Calu3 (cell line): ENCODE results near the gene ATP6AP1. TPM values are rescaled to one million over a fixed set of nuclear protein-coding genes. Genes with fewer than 3 reads are reported as not detected.
A peak's percentile ranks its signal among the peaks of the same experiment; 100 is the strongest.

Experiments used
- BruUV-seq: library from RNA; stranded (reverse); fragments of 400-500 nt; replicated peaks from 2 replicates; lab custom pipeline; 2021; lab: Mats Ljungman, UMichigan
- CTCF ChIA-PET: fragments of 300-600 bp; sonication (Branson Sonifier 250); formaldehyde crosslinking; loops from one replicate; lab custom pipeline; 2022; ENCODE audit warnings: antibody characterized with exemption; lab: Charles Lee
- DNase-seq: peaks from one replicate; pipeline ENCODE4 v3.0.0; 2022
- H3K27ac Mint-ChIP-seq: one replicate; pipeline ENCODE4 v1.8.0; 2022; ENCODE audit warnings: mixed read lengths; ENCODE audit not compliant: unreplicated experiment
- H3K27me3 Mint-ChIP-seq: one replicate; pipeline ENCODE4 v1.8.0; 2022; ENCODE audit warnings: mixed read lengths; ENCODE audit not compliant: unreplicated experiment
- H3K36me3 Mint-ChIP-seq: one replicate; pipeline ENCODE4 v1.8.0; 2022; ENCODE audit warnings: mild to moderate bottlenecking, moderate library complexity, mixed read lengths; ENCODE audit not compliant: insufficient read depth, unreplicated experiment
- H3K4me1 Mint-ChIP-seq: one replicate; pipeline ENCODE4 v1.8.0; 2022; ENCODE audit warnings: mild to moderate bottlenecking, low read depth, mixed read lengths; ENCODE audit not compliant: unreplicated experiment
- H3K4me3 Mint-ChIP-seq: one replicate; pipeline ENCODE4 v1.8.0; 2022; ENCODE audit warnings: mild to moderate bottlenecking, low read depth, moderate library complexity, mixed read lengths; ENCODE audit not compliant: unreplicated experiment
- H3K9me3 Mint-ChIP-seq: one replicate; pipeline ENCODE4 v1.8.0; 2022; ENCODE audit warnings: low read depth, mixed read lengths; ENCODE audit not compliant: unreplicated experiment
- CTCF ChIP-seq: fragments of 200-600 bp; IDR thresholded peaks from one replicate; pipeline ENCODE4 v1.8.0; 2022; ENCODE audit warnings: antibody characterized with exemption; ENCODE audit not compliant: unreplicated experiment
- intact Hi-C: fragments of 100-400 bp; cut with micrococcal nuclease; formaldehyde crosslinking; loops from one replicate; pipeline ENCODE4 v1.10.0; 2022; ENCODE audit not compliant: unreplicated experiment
- total RNA-seq: library from RNA; stranded (reverse); gene quantifications from 2 replicates; pipeline ENCODE4 v1.2.3, GENCODE V29; 2022

The ATP6AP1 gene
- total RNA-seq, 1 experiment from 2014 or later = 109 TPM

DNA sequence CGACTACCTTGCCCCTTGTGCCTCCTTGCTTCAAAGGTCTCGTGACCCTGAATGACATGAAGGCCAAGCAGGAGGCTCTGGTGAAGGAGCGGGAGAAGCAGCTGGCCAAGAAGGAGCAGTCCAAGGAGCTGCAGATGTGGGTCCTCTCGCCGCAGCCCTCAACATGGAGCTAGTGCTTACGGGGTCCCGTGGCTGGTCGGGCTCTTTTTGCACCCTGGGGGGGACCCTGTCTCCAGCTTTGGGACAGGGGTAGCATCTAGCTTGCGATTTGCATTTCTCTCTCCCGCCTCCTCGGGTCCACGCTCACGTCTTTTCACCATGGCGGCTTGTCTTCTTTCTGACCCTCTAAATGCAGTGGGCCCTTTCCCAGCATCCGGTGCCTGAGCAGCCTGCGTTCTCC, 17.3 kb downstream of the ATP6AP1 start:
- no peak for TF ChIP-seq CTCF
- CTCF ChIA-PET = no interaction called here
- intact Hi-C loops = no loop called here
- H3K27me3 Mint-ChIP-seq = no peaks in the 10 kb centered on the region
- H3K9me3 Mint-ChIP-seq = no peaks in the 10 kb centered on the region
- H3K27ac Mint-ChIP-seq = no peak overlapping the region
- H3K4me1 Mint-ChIP-seq = peaks cover 14% of the 10 kb centered on the region
- no peak for DNase-seq
- no TSS peak for BruUV-seq
- H3K36me3 Mint-ChIP-seq = peaks cover 71% of the 10 kb centered on the region
- H3K4me3 Mint-ChIP-seq = peak overlapping the region; percentile 40

- Mint-ChIP-seq H3K36me3 (peaks cover 69% of the 10 kb centered on the region), H3K27me3 (no peaks in the 10 kb centered on the region), H3K4me3 (peak overlapping the region; percentile 40), H3K4me1 (peaks cover 14% of the 10 kb centered on the region), H3K27ac (no peak overlapping the region), H3K9me3 (no peaks in the 10 kb centered on the region)
- no peak for DNase-seq
- no TSS peak for BruUV-seq
- CTCF ChIA-PET = no interaction called here
- intact Hi-C loops = no loop called here
- TF ChIP-seq CTCF = no peak
Measured at GRCh38 chrX:154446430-154446829, 18.0 kb downstream of the ATP6AP1 start.

GRCh38 chrX:154448484-154448883, 20.0 kb downstream of the ATP6AP1 start:
- BruUV-seq = no TSS peak
- Mint-ChIP-seq H3K36me3 (peaks cover 73% of the 10 kb centered on the region), H3K4me1 (peaks cover 3% of the 10 kb centered on the region), H3K9me3 (no peaks in the 10 kb centered on the region), H3K27me3 (no peaks in the 10 kb centered on the region), H3K4me3 (no peak overlapping the region), H3K27ac (no peak overlapping the region)
- DNase-seq = no peak
- CTCF ChIA-PET = no interaction called here
- intact Hi-C loops = no loop called here
- TF ChIP-seq CTCF = no peak

GRCh38 chrX:154449618-154450017, 21.1 kb downstream of the ATP6AP1 start:
- Mint-ChIP-seq H3K27ac (no peak overlapping the region), H3K9me3 (no peaks in the 10 kb centered on the region), H3K4me3 (no peak overlapping the region), H3K36me3 (peaks cover 61% of the 10 kb centered on the region), H3K4me1 (no peaks in the 10 kb centered on the region), H3K27me3 (no peaks in the 10 kb centered on the region)
- no TSS peak for BruUV-seq
- CTCF ChIA-PET = no interaction called here
- no peak for DNase-seq
- intact Hi-C loops = no loop called here
- TF ChIP-seq CTCF = no peak
